GM18907 (cell line): ENCODE measurements around the gene SALL2.
A peak's percentile ranks its signal among the peaks of the same experiment; 100 is the strongest.

Source experiments
- ATAC-seq: cut with Tn5 transposase; IDR thresholded peaks from one replicate; pipeline ENCODE4 v1.9.1; 2021; ENCODE audit warnings: mild to moderate bottlenecking, moderate library complexity; ENCODE audit not compliant: unreplicated experiment

The SALL2 gene

GRCh38 chr14:21494902-21495762 is 31.0 kb downstream of the SALL2 start:
- no peak for ATAC-seq

DNA sequence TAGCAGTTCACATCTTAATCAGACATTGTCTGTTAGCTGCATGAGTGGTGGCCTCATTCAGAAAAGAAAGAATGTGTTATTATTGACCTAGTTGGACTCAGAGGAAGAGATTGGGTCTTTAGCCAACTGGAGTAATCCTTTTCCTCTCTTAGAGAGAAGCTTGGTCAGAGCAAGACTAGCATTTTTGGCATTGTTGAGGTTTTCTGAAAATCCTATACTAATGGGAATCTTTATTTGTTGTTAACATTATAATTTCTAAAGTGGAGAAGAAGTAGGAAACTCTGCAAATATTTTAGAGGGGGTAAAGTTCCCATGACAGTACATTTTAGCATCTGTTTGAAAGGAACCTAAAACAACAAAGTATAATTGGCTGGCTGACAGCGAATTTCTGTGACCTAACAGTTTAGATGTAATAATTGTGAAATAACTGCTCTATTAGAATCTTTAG is 39.5 kb downstream of the SALL2 start:
- no peak for ATAC-seq

DNA sequence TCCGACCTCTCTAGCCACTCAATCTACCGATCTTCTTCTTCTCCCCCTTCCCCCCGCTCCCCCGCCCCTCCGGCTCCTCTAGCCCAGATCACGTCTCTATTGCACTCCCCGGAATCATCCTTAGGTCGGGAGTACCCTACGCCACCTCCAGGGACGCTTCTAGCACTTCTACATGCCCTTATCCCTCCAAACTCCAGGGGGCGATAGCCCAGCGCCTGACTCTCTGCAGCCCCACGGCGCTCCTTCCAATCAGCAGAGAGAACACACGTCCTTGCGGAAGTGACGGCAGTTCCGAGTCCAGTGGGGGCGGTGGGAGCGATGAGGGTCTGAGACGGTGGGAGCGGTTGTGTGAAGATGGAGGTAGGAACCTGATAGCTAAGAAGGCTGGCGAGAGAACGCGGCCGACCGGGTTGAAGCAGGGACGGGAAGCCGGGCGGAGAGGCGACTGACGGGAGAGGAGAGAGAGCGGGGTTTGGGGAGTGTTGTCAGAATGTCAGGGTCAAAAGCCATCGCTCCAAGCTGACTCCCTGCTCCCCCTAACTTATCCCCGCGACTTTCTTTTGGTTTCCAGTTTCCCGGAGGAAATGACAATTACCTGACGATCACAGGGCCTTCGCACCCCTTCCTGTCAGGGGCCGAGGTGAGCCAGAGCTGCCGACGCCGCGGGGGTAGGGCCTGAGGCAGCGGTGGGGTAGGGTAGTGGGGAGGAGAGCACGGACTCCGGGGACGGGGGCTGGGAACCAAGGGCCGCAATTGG is 49.0 kb downstream of the SALL2 start, which contains the start of the genes RAB2B and TOX4:
RAB2B (minus strand) TSS at position 35 of the 757 bp plus-strand sequence. CDS start 87 bp downstream, outside the sequence.
TOX4 (plus strand) TSS at position 271 of the 757 bp plus-strand sequence; CDS start at position 355, 84 bp downstream.
- ATAC-seq: peak; percentile 99

DNA sequence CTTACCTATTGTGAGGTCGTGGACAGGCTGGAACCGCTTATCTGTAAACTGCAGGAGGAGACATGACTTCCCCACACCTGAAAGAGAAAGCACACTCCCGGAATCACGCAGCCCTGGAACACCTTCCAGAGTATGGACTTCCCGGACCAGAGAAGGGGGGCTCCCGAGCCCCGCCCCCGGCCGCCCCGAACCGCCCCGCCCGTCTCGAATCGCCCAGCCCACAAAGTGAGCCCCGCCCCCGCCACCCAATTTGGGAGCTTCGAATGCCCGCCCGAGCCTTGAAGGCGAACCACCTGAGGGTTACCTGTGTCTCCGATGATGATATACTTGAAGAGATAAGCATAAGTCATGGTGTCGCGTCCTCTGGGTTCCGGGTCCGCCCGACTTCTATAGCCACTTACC is 49.6 kb downstream of the SALL2 start:
- no peak for ATAC-seq

GRCh38 chr14:21475767-21476522 is 50.2 kb downstream of the SALL2 start:
- no peak for ATAC-seq
